ENCODE measurements around the gene FPR2.
"Not testable (repeated sequence)": the region's sequence is repeated elsewhere in the genome, so short reads cannot be mapped to it uniquely, and the experiment has no call there.

The FPR2 gene

GRCh38 chr19:51733742-51734522, 27.0 kb upstream of the FPR2 start:
- Mint-ChIP-seq H3K27ac (no peak overlapping the region), H3K4me1 (peaks cover 5% of the 10 kb centered on the region), H3K9me3 (peaks cover 14 to 29% of the 10 kb centered on the region in 2 donors), H3K27me3 (peaks cover 41% of the 10 kb centered on the region), H3K4me3 (no peak overlapping the region)
- no peak for DNase-seq
- ATAC-seq = no peak

GRCh38 chr19:51735759-51736449, 25.1 kb upstream of the FPR2 start:
- no peak for ATAC-seq

GRCh38 chr19:51737389-51737788, 23.6 kb upstream of the FPR2 start:
- H3K27ac Mint-ChIP-seq = no peak overlapping the region
- ATAC-seq (no peak), DNase-seq (no peak)
- no peak overlapping the region for H3K4me3 Mint-ChIP-seq
- H3K9me3 Mint-ChIP-seq = peaks cover 0 to 3% of the 10 kb centered on the region in 2 donors
- H3K4me1 Mint-ChIP-seq = peaks cover 5% of the 10 kb centered on the region
- H3K27me3 Mint-ChIP-seq = peaks cover 28% of the 10 kb centered on the region

More at GRCh38 chr19:51735759-51736449, 25.1 kb upstream of the FPR2 start:
- DNase-seq = no peak
- H3K4me3 Mint-ChIP-seq = no peak overlapping the region
- peaks cover 5% of the 10 kb centered on the region for H3K4me1 Mint-ChIP-seq
- H3K9me3 Mint-ChIP-seq = peaks cover 7 to 18% of the 10 kb centered on the region in 2 donors
- no peak overlapping the region for H3K27ac Mint-ChIP-seq
- peaks cover 36% of the 10 kb centered on the region for H3K27me3 Mint-ChIP-seq

- DNase-seq = no peak
- Mint-ChIP-seq H3K4me3 (no peak overlapping the region), H3K27ac (no peak overlapping the region), H3K4me1 (peaks cover 5% of the 10 kb centered on the region), H3K9me3 (no peaks in the 10 kb centered on the region), H3K27me3 (peaks cover 29% of the 10 kb centered on the region)
- no peak for ATAC-seq
Measured at GRCh38 chr19:51737924-51738323, 23.1 kb upstream of the FPR2 start.

- H3K4me1 Mint-ChIP-seq, H3K9me3 Mint-ChIP-seq, H3K27ac Mint-ChIP-seq, H3K4me3 Mint-ChIP-seq, ATAC-seq, DNase-seq: not testable (repeated sequence)
- peaks cover 34% of the 10 kb centered on the region for H3K27me3 Mint-ChIP-seq
Measured at GRCh38 chr19:51738523-51738922, 22.5 kb upstream of the FPR2 start.

GRCh38 chr19:51739466-51740213, 21.3 kb upstream of the FPR2 start:
- no peak overlapping the region for H3K27ac Mint-ChIP-seq
- ATAC-seq (no peak), DNase-seq (no peak)
- no peaks in the 10 kb centered on the region for H3K9me3 Mint-ChIP-seq
- no peak overlapping the region for H3K4me3 Mint-ChIP-seq
- H3K27me3 Mint-ChIP-seq = peaks cover 40% of the 10 kb centered on the region
- H3K4me1 Mint-ChIP-seq = peaks cover 5% of the 10 kb centered on the region

GRCh38 chr19:51740356-51740755, 20.6 kb upstream of the FPR2 start:
- Mint-ChIP-seq H3K27me3 (peaks cover 36% of the 10 kb centered on the region), H3K27ac (no peak overlapping the region), H3K9me3 (no peaks in the 10 kb centered on the region), H3K4me1 (peaks cover 5% of the 10 kb centered on the region), H3K4me3 (no peak overlapping the region)
- DNase-seq (no peak), ATAC-seq (no peak)

- no peaks in the 10 kb centered on the region for H3K9me3 Mint-ChIP-seq
- no peak overlapping the region for H3K4me3 Mint-ChIP-seq
- H3K4me1 Mint-ChIP-seq = no peaks in the 10 kb centered on the region
- no peak overlapping the region for H3K27ac Mint-ChIP-seq
- peaks cover 14% of the 10 kb centered on the region for H3K27me3 Mint-ChIP-seq
- ATAC-seq = no peak
- DNase-seq = no peak
Measured at GRCh38 chr19:51742789-51743188, 18.2 kb upstream of the FPR2 start.

GRCh38 chr19:51743405-51743804, 17.6 kb upstream of the FPR2 start:
- H3K9me3 Mint-ChIP-seq = no peaks in the 10 kb centered on the region
- DNase-seq = no peak
- no peak for ATAC-seq
- H3K27ac Mint-ChIP-seq = no peak overlapping the region
- peaks cover 14% of the 10 kb centered on the region for H3K27me3 Mint-ChIP-seq
- no peak overlapping the region for H3K4me3 Mint-ChIP-seq
- H3K4me1 Mint-ChIP-seq = no peaks in the 10 kb centered on the region

GRCh38 chr19:51746731-51747130, 14.2 kb upstream of the FPR2 start:
- Mint-ChIP-seq H3K4me1 (no peaks in the 10 kb centered on the region), H3K27ac (no peak overlapping the region), H3K4me3 (no peak overlapping the region), H3K9me3 (no peaks in the 10 kb centered on the region), H3K27me3 (peaks cover 14% of the 10 kb centered on the region)
- ATAC-seq (no peak), DNase-seq (no peak)

GRCh38 chr19:51749979-51750378, 11.0 kb upstream of the FPR2 start:
- Mint-ChIP-seq H3K9me3 (no peaks in the 10 kb centered on the region), H3K27ac (no peak overlapping the region), H3K27me3 (no peaks in the 10 kb centered on the region), H3K4me1 (no peaks in the 10 kb centered on the region), H3K4me3 (no peak overlapping the region)
- no peak for DNase-seq
- no peak for ATAC-seq

GRCh38 chr19:51750400-51751094, 10.4 kb upstream of the FPR2 start:
- DNase-seq (no peak), ATAC-seq (no peak)
- Mint-ChIP-seq H3K4me3 (no peak overlapping the region), H3K4me1 (no peaks in the 10 kb centered on the region), H3K27me3 (peaks cover 3% of the 10 kb centered on the region), H3K27ac (no peak overlapping the region), H3K9me3 (no peaks in the 10 kb centered on the region)

GRCh38 chr19:51751655-51752054, 9.3 kb upstream of the FPR2 start, which contains the start of gene FPR1:
Gene FPR1 (minus strand): TSS chr19:51751878. CDS start chr19:51746994, 4,884 bp downstream.
- no peaks in the 10 kb centered on the region for H3K4me1 Mint-ChIP-seq
- H3K4me3 Mint-ChIP-seq = no peak within 1 kb of the TSS
- ATAC-seq (no peak), DNase-seq (no peak)
- H3K27me3 Mint-ChIP-seq = peaks cover 14% of the 10 kb centered on the region
- H3K9me3 Mint-ChIP-seq = peaks cover 3 to 4% of the 10 kb centered on the region in 2 donors
- no peak within 1 kb of the TSS for H3K27ac Mint-ChIP-seq

GRCh38 chr19:51754109-51754508, 6.9 kb upstream of the FPR2 start:
- Mint-ChIP-seq H3K9me3 (peaks cover 4 to 7% of the 10 kb centered on the region in 2 donors), H3K27ac (no peak overlapping the region), H3K4me1 (no peaks in the 10 kb centered on the region), H3K27me3 (peaks cover 19% of the 10 kb centered on the region), H3K4me3 (no peak overlapping the region)
- DNase-seq (no peak), ATAC-seq (no peak)

- no peak overlapping the region for H3K4me3 Mint-ChIP-seq
- H3K27ac Mint-ChIP-seq = no peak overlapping the region
- H3K27me3 Mint-ChIP-seq = peaks cover 19% of the 10 kb centered on the region
- ATAC-seq (no peak), DNase-seq (no peak)
- peaks cover 4 to 7% of the 10 kb centered on the region in 2 donors for H3K9me3 Mint-ChIP-seq
- no peaks in the 10 kb centered on the region for H3K4me1 Mint-ChIP-seq
Measured at GRCh38 chr19:51754770-51755169, 6.2 kb upstream of the FPR2 start.

Data from stimulated activated naive CD8-positive, alpha-beta T cell treated with anti-CD3 and anti-CD28 coated beads, Interleukin-15, amount 100 ng/mL, for 72 hours (primary cell).